COLO668 (cell line): ENCODE data around the gene GNAS.

Experiments used
- DNase-seq: peaks from one replicate; lab custom pipeline; 2025; ENCODE audit not compliant: unreplicated experiment; lab: John Stamatoyannopoulos, UW

GNAS gene

DNA sequence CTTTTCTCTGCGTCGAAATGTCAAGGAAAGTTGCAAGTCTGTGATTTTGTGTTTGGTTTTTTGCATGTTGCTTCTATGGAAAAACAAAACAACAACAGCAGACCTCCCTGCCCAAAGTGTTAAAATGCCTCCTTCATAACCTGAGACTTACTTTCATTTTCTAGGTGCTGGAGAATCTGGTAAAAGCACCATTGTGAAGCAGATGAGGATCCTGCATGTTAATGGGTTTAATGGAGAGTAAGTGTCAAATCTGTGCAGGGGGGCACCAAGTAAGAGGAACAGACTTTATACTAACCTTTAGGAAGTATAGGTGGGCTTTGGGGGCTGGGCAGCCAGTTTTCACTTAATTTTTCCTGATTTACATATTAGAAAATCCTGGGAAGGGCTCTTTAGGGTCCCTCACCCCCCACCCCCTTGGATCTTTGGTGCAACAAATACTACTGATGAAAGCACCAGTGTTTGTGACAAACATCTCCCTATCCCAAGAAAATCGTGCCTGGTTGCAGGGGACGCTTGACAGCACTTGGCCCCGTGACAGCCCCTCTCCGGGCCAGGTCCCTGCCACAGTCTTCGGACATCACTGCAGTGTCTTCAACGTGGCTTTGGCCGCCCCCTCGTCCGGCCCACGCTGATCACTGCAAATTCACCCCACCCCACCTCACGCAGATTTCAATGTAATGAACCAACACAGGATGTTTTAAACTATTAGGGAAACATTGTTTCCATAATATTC, 43.1 kb downstream of the GNAS start:
- no peak for DNase-seq

DNA sequence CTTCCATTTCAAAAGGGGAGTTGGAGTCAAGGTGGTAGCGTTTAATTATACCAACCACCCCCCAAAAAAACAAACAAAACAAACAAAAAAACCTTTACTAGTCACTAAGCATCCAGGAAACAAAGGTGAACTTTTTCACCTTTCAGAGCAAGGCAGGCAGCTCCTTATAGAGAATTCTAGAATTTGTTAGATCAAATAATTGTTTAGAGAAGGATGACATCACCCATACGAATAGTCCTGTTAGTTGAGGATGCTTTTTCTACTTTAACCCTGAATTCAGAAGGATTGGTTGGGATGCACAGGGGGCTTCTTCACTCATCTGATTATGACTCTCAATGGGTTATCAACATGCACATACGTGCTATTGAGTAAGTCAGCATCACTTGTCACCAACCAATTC, 44.3 kb downstream of the GNAS start:
- no peak for DNase-seq

DNA sequence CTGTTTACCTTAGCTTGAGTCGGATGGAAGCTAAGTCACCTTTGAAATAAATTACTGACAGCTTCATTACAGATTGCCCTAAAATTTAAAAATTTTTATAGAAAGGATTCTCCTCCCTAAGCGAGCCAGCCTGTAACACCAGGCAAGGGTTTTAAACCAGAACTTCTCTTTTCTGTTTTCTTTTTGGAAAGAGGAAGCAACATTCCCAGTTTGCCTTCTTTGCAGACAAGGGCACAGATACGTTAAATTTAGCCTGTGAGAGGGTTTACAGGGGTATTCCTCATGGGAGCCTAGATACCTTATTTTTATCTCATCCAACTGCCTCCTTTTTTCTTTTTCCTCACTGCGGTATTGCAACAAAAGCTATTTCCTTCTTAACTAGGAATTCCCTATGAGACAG, 45.0 kb downstream of the GNAS start:
- no peak for DNase-seq

DNA sequence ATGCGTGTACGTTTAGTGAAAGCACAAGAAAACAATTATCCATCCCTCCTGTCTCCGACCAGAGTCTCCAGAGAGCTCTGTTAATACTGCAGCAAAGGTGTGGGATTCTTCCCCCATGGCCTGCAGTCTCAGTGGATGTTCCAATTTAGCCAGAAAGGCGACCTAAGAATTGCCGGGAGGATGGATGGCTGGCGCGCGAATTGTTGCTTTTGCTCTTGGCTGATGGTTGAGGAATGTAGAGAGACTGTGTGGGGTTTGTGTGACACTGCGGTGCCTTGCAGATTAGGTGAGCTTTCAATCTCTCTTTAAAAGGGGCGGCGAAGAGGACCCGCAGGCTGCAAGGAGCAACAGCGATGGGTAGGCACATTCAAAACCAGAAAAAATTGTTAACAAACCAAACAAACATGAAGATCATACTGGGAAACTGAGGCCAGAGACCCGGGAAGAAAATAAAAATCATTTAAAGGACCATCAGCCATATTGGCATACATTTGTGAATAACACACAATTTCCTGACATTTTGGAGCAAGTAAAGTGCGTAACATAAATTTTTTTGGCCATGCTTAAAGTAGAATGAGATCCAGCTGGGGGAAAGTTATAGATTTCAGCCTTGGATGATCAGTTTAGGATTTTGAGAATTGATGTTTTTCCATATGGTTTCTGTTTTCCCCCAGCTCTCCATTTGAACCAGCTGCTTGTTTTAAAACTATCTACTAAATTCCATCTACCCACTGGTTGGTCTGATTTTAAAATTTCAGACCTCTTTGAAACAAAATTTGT, 46.3 kb downstream of the GNAS start:
- DNase-seq, result no peak

DNA sequence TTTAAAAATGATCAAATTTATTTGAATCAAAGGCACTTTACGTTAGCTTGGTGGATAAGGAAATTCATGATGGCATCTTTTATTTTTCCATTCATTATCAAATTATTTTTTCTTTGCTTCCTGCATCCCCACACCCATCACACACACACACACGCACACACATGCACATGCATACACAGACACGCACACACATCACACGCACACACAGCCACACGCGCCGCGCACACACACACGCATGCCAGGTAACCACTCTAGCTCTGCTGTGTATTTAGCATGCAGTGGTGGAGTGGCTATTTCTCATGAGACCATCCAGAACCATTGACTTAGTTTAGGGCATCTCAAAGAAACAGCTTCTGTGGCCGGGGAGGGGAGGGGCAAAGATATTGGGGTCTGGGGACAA, 47.0 kb downstream of the GNAS start:
- DNase-seq, result no peak

DNA sequence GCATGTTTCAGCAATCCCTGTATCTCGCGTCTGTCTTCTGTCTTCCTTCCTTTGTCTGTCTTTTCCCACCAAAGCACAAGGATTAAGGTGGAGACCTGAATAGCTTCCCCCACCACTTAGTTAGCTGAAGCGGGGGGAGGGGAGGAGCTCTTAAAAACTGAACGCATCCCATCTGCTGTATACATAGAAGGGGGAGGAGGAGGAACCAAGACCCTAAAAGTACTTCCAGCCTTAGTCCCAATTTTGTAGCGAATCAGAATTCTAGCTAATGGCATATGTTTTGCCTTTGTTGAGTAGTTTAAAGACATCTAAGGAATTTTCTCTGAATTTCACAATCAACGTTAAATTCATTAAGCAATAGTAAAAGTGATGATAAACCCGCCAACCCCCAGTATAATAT, 47.9 kb downstream of the GNAS start:
- no peak for DNase-seq

DNA sequence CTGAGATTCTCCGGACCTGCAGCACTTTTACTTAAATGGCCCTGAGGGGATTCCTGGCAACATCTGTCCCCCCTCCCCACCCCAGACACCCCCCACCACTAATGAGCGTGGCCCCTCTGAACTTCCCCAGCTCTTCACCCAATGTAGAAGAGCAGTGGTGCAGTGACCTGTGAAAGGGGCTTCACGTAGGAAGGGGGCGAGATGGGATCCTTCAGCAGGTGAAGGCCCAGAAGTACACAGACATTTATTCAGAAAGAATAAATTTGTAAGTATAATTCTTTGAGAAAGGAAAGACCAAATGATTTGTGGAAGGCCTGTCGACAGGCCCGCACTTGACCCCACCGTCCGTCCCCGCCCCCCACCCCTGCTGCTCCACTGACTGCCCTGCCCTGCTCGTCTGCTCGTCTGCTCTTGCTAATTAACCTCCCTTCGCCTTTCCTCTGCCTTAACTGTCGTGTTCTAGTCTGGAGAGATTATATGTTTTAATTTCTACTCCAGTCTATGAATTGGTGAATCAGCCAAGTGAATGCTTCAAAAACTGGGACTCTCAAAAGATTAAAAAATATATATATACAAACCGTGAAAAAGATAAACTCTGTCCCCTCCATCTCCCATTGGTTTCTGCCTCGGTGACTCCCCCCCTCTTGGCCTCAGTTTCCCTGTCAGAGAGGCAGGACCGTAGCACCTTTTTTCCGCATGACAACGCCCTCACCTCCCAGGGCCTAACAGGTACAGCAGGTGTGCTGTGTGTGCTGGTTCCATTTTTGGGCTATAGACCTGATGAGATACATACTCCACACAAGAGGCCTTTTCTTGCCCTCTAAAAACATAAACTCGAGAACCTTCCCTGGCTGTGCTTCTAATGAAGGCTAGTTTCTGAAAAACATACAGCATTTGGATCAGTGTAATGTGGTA, 49.2 kb downstream of the GNAS start:
- no peak for DNase-seq

DNA sequence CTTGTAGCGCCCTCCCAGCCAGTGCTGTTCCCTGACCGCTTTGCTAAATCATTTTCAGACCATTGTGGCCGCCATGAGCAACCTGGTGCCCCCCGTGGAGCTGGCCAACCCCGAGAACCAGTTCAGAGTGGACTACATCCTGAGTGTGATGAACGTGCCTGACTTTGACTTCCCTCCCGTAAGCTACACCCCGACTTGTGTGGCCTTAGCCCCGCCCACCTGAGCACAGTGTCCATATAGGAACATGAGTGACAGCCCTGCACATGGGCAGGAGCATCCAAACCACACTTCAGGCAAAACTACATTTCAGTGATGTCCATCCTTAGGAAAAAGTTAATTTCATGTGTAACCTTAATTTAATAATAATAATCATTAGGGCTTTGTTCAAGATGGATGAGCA, 51.1 kb downstream of the GNAS start:
- no peak for DNase-seq

DNA sequence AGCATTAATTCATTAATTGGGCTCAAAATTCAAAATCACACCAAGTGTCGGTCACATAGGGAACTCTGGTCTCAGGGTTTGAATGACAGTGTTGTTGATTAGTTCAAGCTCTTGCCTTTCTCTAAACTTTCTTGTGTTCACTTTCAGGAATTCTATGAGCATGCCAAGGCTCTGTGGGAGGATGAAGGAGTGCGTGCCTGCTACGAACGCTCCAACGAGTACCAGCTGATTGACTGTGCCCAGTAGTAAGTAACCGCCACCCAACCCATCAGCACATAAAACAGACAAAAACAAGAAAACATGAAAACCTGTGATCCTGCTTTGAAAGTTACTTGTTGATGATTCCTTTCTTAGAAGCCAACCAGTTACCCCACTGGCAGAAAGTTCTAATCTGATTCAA, 52.7 kb downstream of the GNAS start:
- no peak for DNase-seq

DNA sequence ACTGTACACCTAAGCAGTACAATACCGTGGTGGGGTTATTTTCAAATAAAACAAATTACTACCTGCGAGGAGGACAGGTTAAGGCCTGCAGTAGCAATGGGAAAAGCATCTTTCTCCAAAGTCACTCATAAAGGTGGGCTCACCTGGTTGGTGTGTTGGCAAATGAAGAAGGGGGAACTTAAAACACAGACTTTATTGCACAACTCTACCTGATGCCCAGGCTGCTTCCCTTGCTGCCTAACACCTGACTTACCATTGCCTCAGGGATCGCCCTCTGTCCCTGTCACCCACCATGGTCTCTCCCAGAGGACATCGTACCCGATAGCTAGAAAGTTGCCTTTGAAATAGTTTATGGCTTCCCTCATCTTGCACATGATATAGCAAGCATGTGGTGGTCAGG, 53.6 kb downstream of the GNAS start:
- DNase-seq, result no peak

DNA sequence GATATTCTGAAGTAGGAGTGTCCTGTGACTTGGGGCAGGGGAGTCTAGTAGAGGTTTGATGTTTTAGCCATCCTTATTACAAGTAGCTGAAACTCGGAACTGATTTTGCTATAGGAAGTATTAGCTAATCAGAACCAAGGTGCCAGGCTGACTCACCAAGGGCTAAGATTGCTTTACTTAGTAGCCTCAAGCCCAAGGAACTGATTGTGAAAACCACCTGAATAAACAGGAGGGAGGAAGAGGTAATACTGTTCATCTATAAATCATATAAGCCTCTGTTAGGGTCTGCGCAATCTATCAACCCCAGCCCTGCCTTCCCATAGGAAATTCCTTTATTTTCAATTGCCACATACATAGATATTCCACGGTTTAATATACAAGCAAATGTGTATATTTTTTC, 54.4 kb downstream of the GNAS start:
- no peak for DNase-seq

DNA sequence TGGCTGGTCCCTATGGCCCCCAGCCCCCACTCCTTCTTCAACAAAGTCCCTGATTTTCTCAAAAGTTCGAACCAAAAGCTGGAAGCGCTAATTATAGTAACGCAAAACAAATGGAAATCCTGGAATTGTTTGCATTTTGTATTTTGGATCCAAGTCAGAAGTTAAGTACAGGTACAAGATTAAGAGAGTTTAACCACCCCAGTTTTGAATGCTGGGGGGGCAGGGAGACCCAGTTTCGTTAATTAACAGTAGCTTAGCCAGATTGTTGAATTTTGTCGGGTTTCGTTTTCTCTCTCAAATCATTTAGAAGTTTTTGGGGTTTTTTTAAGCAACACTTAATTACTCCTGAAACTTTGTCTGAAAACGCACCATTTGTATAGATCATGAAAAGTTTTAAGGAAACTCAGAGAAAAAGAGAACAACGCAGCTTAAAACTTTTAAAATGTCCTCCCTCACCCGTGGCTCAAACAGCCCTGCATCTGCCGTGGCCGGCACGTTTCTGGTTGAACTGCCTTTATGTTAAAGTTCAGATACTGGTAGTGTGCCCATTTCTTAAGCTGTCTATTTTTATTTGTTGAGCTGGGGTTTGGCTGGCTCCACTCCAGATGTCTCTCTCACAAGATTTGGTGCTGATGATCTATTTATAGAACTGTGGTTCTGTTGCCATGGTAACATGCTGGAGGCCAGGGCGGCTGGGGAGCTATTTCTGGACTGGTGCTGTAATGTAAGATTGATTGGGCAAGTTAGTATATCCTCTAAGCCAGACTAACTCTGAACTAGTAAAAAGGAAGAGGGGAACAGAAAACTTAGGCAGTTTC, 55.0 kb downstream of the GNAS start:
- peak; percentile 45 for DNase-seq

DNA sequence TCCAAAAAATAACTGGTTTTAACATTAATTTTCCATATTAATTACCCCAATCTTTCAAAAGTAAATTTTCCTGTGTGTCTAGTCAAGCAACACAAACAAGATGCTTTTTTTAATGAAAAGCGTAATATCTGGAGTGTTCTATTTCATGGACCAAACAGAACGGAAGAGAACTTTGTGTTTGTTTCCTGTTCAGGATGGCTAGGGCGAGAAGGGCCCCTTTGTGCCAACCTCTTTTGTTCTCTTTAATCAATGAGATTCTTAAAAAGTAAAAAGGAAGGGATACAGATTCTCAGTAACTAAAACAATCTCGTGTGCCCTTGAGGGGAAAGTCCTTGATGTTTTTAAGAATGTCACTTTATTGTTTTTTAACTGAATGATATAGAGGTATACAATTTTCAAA, 55.7 kb downstream of the GNAS start:
- no peak for DNase-seq

DNA sequence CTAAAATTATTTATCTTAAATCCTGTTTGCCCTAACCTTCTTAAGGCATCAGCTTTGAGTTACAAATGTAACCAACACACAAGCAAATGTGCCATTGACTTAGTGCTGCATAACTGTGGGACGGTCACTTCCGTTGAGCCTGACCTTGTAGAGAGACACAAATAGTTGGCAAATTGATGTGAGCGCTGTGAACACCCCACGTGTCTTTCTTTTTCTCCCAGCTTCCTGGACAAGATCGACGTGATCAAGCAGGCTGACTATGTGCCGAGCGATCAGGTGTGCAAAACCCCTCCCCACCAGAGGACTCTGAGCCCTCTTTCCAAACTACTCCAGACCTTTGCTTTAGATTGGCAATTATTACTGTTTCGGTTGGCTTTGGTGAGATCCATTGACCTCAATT, 56.4 kb downstream of the GNAS start:
- no peak for DNase-seq

DNA sequence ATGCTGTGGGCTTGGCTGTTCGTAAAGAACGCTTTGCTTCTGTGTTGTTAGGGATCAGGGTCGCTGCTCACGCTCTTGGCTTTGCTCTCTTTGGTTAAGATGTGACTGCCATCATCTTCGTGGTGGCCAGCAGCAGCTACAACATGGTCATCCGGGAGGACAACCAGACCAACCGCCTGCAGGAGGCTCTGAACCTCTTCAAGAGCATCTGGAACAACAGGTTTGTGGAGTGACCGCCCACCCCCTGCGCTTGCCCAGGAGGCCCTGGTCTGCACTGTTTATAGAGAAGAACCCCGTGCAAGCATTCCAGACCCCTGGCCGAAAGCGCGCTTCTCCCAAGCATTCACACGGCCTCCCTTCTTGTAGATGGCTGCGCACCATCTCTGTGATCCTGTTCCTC, 57.1 kb downstream of the GNAS start:
- DNase-seq, result no peak

DNA sequence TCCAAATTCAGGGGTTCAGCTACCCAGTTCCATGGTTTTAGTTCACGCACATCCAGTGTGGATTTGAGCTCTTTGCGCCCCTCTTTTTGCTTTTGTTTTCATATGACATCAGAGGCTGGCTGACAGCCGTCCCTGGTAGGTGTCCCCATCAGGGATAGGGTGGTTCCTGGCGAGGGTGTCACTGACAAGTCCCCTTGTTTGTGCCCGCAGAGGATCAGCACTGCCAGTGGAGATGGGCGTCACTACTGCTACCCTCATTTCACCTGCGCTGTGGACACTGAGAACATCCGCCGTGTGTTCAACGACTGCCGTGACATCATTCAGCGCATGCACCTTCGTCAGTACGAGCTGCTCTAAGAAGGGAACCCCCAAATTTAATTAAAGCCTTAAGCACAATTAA, 58.0 kb downstream of the GNAS start:
- no peak for DNase-seq

DNA sequence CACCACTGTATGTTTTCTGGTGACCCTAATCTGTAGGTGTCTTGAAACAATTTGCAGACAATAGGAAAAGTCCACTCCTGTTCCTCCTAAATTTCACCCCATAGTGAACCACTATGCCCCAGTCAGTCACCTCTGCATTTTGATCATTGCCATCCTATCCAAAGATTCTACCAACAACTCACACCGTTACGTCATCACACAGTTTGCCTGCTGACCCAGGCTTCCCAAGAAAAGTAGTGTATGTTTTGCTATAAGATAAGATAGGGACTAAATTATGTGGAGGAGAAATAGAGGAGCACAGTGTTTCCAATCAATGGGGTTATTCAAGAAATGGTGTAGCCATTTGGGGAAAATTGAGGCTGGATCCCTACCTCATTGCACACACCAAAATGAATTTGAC, 58.8 kb downstream of the GNAS start:
- no peak for DNase-seq

DNA sequence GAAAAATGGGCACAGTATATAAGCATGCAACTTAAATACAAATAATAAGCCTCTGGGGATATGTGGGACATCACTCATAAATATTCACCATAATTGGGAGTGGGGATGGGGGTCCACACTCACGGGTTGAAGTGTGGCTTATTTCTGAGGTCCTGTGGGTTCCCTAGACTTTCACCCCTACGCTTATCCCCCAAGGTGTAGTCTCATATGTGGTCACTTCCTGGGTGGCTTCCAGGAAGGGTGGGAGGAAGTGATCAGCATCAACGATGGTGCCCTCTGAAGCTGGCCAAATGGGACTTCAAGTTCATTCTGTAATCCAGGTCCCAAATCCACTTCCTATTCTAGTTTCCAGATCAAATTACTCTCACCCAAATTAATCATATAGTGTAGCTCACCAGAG, 59.5 kb downstream of the GNAS start:
- no peak for DNase-seq

DNA sequence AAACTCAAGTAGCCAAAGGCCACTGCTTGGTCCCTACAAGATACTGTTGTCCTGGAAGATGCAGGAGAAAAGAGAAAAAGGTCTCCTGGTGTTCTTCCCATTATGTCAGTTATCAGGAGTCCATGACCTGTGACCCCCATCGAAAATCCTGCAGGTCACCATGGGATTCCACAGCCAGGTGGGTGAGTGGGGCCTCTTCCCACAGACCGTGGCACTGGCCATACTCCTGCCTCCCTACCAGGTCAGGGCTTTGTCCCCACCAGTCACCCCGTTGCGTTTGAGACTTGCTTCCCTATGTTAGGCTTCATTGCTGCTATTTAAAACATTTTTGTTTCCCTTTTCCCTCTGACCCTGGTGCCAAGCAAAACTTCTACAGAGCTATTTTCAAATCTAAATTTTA, 60.6 kb downstream of the GNAS start:
- no peak for DNase-seq

DNA sequence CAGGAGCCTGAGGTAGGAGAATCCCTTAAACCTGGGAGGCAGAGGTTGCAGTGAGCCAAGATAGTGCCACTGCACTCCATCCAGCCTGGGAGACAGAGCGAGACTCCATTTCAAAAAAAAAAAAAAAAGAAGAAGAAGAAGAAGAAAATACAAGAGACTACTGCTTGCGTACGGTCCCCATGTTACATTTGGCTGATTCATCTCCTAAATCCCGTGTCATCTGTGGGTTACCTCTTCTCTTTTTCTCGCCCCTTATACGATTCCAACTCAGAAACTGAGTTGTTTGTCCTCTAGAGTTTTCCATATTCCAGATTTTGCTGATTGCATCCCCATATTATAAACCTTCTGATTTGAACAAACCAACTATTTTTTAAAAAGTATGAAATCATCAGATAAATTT, 66.1 kb downstream of the GNAS start:
- no peak for DNase-seq

DNA sequence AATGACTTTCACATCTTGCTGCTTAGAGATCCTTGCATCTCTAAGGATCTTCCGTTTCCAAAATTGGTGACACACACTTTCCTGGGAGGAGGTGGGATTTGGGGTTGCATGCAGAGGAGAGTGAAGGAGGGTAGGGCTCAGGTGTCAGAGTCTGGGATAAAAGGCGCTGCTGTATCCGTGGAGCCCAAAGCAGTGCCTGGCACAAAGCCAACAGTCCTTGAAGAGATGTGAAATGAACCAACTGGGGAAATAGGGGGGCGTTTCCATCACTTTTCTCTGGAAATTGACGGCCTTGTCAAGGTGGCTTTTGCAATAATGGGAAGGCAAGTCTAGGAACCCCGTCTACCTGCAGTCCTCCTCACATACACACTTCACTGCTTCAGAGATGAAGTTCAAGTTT, 69.0 kb downstream of the GNAS start:
- DNase-seq, result peak; percentile 68
